GM19324 (cell line): ENCODE measurements around the gene ITGB6.

Source experiments
- ATAC-seq: cut with Tn5 transposase; IDR thresholded peaks from one replicate; pipeline ENCODE4 v1.9.1; 2021; ENCODE audit warnings: mild to moderate bottlenecking, moderate library complexity; ENCODE audit not compliant: unreplicated experiment, low FRiP score

The ITGB6 gene

DNA sequence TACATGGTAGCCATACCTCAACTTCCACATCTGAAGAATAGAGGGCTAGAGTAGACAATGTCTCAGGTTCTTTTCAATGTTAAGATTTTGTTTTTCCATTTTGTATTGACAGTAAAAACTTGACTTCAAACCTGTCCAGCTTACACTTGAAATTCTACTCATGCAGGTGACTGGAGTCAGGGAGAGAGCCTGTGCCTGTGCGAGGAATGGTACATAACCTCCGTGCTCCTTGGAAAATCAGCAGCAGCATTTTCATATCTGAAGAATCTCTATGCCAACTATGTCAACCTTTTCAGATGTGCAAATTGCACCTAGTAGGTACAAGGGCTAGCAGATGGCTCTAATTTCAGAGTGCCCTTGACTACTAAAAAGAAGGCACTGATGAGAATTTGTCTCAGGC is 139.8 kb downstream of the ITGB6 start:
- no peak for ATAC-seq

DNA sequence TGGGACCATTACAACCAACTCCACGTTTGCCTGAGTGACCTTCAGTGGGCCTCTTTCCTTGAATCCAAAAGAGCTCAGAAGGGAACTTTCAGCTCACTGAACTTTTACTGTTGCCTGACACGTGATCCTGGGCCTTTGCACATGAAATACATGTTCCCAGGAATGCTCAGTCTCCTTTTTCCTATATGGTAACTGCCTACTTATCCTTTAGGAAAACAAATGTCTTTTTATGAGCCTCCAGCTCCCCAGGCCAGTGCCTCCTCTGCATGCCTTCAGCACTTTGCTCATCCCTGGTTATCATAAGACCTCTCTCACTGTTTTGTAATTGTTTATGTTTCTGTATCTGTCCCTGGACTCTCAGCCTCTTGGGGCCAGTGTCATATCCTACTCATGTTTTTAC is 142.7 kb downstream of the ITGB6 start:
- no peak for ATAC-seq

DNA sequence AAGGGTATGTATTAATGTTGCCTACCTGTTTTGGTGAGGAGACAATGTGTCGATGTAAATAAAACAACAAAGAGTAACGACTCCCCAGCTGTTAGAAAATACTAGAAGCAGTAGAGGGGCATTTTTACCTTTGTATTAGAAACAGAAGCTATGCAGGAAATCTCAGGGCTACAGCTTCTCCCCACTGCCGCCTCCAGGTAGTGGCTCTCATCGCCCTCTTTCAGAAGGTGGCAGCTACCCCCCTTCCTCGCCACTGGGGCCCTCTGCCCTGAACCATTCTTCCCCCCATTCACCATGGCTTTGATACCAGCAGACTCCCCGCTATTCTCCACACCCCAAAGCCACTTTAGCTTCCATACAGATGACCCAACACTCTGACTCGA is 144.4 kb downstream of the ITGB6 start:
- no peak for ATAC-seq

DNA sequence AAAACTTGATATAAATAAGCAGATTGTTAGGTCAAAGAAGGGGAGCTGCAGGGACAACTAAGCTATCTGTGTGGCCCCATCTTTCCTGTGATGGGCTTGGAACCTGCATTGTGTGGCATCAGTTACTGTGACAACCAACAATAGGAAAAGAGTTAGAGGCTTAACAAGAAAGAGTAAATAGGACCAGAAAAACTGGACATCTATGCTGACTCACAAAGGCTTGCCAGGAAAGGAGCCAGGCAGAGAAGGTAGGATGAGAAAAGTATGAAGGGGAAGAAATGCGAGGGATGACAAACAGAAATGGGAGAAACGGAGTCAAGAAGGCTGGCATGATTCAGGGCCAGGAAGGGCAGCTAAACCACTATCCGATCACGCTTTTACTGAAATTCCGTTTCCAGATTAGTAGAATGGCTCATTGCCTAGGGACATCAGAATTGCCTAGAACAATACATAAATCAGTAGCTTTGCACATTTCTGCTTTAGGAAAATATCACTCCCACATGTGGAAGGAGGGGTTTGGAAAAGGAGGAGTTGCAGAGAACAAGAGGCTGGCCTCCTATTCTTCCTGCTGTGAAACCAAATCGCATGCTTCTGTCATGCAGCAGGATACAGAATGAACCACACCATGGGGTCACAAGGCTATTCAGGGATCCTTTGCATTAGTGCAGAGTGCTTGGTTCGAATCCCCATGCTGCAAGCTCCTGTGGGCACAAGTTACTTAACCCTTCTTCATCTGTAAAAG is 144.9 kb downstream of the ITGB6 start:
- no peak for ATAC-seq

DNA sequence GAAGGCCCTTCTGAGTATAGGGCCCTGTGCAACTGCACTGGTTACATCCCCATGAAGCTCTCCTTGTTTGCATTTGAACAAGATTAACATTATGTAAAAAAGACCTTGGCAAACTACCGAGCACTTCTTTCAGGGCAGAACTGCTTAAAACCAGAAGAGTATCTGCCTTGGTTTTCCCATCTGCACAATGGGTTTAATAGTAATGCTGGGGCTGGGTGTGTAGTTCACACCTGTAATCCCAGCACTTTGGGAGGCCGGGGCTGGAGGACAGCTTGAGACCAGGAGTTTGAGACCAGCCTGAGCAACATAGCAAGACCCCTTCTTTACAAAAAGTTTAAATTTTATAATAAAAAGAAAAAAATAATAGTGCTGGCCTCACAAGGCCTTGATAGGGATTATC is 146.1 kb downstream of the ITGB6 start:
- no peak for ATAC-seq

DNA sequence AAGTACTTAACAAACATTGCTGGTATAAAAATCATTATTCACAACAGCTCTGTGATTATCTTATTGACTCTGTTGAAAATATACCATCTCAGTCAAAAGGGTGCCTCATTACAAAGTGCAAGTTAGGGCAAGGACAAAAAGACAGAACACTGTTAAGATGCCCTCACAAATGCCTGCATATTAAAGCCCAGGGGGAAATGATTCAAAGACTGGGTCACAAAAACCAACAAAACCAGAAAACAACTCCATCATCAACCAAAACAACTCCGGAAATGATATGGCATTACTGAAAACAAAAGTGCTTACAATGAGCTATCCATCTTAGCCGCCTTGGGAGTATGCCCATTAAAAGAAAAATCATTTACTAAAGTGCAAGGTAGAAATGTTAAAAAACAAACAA is 147.5 kb downstream of the ITGB6 start:
- no peak for ATAC-seq

DNA sequence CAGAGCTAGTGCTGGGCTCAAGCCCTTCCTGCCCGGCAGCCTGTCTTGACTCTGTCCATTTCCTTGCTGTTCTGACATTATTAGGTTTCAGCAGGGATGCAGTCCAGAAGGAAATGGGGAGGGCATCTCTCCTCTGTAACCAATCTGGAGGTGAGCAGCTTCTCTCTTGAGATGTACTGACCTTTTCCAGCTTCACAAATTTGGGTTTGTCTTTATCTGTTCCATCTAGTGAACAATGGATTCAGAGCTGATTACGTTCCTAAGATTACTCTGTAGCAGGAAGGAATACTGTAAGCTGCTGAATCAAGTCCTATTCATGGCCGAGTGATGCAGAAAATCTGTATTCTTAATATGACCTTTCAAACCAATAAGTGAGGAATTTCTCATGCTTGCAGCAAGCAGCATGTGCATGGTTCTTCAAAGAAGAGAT is 148.7 kb downstream of the ITGB6 start:
- no peak for ATAC-seq

DNA sequence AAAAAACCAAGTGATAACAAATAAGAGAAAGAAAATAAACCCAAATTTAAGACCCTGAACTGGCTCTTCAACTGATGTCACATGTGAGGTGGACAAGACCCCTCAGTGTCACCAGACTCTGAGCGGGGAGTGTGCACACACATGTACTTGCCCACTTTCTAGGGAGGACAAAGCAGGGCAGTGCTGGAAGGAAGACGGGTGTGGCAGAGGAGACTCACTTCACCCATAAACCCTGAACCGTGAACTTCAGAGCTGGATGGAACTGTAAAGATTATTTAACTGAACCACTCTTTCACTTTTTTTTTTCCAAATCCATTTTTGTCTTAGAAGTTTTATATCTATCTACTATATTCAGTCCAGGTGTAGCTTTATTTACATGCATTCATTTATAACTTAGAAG is 149.9 kb downstream of the ITGB6 start:
- ATAC-seq: no peak
